Ascending aorta (tissue), 2 donors: ENCODE data around the gene TMIGD3. TPM values are rescaled to one million over a fixed set of nuclear protein-coding genes. Genes with fewer than 3 reads are reported as not detected.

ENCODE experiments used
- DNase-seq, 2 donors: peaks; one replicate each; pipeline ENCODE4 v3.0.0-alpha.2; 2019; ENCODE audit warnings: low spot score in 2 of 2
- H3K27ac ChIP-seq, 2 donors: fragments of 200-600 bp; sonication (generic); one replicate each; pipeline ENCODE4 v1.5.1; 2016 to 2017; ENCODE audit warnings: mild to moderate bottlenecking in 1 of 2
- H3K27me3 ChIP-seq: fragments of 200-600 bp; sonication (generic); one replicate; pipeline ENCODE4 v1.5.1; 2017
- H3K36me3 ChIP-seq, 2 donors: fragments of 200-600 bp; sonication (generic); one replicate each; pipeline ENCODE4 v1.5.1; 2016
- H3K4me1 ChIP-seq, 2 donors: fragments of 200-600 bp; sonication (generic); one replicate each; pipeline ENCODE4 v1.5.1; 2016 to 2017; ENCODE audit warnings: mild to moderate bottlenecking in 1 of 2
- H3K4me3 ChIP-seq, 2 donors: fragments of 200-600 bp; sonication (generic); one replicate each; pipeline ENCODE4 v1.5.1; 2016 to 2017; ENCODE audit warnings: mild to moderate bottlenecking in 1 of 2
- H3K9me3 ChIP-seq, 2 donors: fragments of 200-600 bp; sonication (generic); one replicate each; pipeline ENCODE4 v1.5.1; 2016
- CTCF ChIP-seq, 3 experiments: fragments of 200-600 bp in 2 of 3; fragments of 450-650 bp in 1 of 3; sonication (generic) in 2 of 3; IDR thresholded peaks; one replicate each; pipeline ENCODE4 v1.5.1; 2016 to 2019; ENCODE audit warnings: antibody characterized with exemption in 3 of 3, mild to moderate bottlenecking in 1 of 3, moderate library complexity in 1 of 3
- intact Hi-C: fragments of 100-400 bp; cut with DNase I; formaldehyde crosslinking; loops from one replicate; pipeline ENCODE4 v1.15.1; 2023
- total RNA-seq: library from RNA; depleted of rRNA; stranded (reverse); fragments of >200 nt; gene quantifications from one replicate; pipeline ENCODE4 v1.1.0, GENCODE V29; 2016

TMIGD3 gene
- total RNA-seq, 1 donor from 2014 or later = 2.4 TPM

- H3K9me3 ChIP-seq = no peaks in the 10 kb centered on the region
- peaks cover 9 to 12% of the 10 kb centered on the region in 2 donors for H3K36me3 ChIP-seq
- intact Hi-C loops = no loop called here
- H3K4me1 ChIP-seq = peaks cover 0 to 5% of the 10 kb centered on the region in 2 donors
- H3K4me3 ChIP-seq = peak overlapping the region in 1 of 2 donors; percentile 47
- peak overlapping the region; percentile 57 to 65 for H3K27ac ChIP-seq
- no peak for TF ChIP-seq CTCF (IDR thresholded peaks at IDR 0.05)
- no peak for DNase-seq
- no peaks in the 10 kb centered on the region for H3K27me3 ChIP-seq
Observed at GRCh38 chr1:111474106-111474505, 29.3 kb downstream of the TMIGD3 start.

- H3K27me3 ChIP-seq = no peaks in the 10 kb centered on the region
- DNase-seq = no peak
- intact Hi-C loops = no loop called here
- H3K9me3 ChIP-seq = no peaks in the 10 kb centered on the region
- peak overlapping the region in 1 of 2 donors; percentile 31 for H3K27ac ChIP-seq
- peaks cover 0 to 5% of the 10 kb centered on the region in 2 donors for H3K4me1 ChIP-seq
- H3K4me3 ChIP-seq = no peak overlapping the region
- TF ChIP-seq CTCF (IDR thresholded peaks at IDR 0.05) = no peak
- H3K36me3 ChIP-seq = peaks cover 14 to 34% of the 10 kb centered on the region in 2 donors
Observed at GRCh38 chr1:111471538-111471937, 31.9 kb downstream of the TMIGD3 start.

- H3K9me3 ChIP-seq = no peaks in the 10 kb centered on the region
- H3K4me3 ChIP-seq = no peak overlapping the region
- peak; percentile 60 to 76 for DNase-seq
- no peak for TF ChIP-seq CTCF (IDR thresholded peaks at IDR 0.05)
- H3K4me1 ChIP-seq = peaks cover 0 to 5% of the 10 kb centered on the region in 2 donors
- H3K27ac ChIP-seq = peak overlapping the region in 1 of 2 donors; percentile 23
- H3K27me3 ChIP-seq = no peaks in the 10 kb centered on the region
- H3K36me3 ChIP-seq = peaks cover 14 to 34% of the 10 kb centered on the region in 2 donors
- intact Hi-C loops = no loop called here
Observed at GRCh38 chr1:111471012-111471411, 32.4 kb downstream of the TMIGD3 start.

- H3K36me3 ChIP-seq = peaks cover 14 to 34% of the 10 kb centered on the region in 2 donors
- H3K27ac ChIP-seq = peak overlapping the region in 1 of 2 donors; percentile 23
Observed at GRCh38 chr1:111470596-111470995, 32.8 kb downstream of the TMIGD3 start.

GRCh38 chr1:111469539-111469938 lies 33.9 kb downstream of the TMIGD3 start:
- H3K4me3 ChIP-seq = no peak overlapping the region
- no peak for TF ChIP-seq CTCF (IDR thresholded peaks at IDR 0.05)
- DNase-seq = no peak

More at GRCh38 chr1:111470596-111470995, 32.8 kb downstream of the TMIGD3 start:
- Histone ChIP-seq H3K9me3 (no peaks in the 10 kb centered on the region), H3K4me3 (no peak overlapping the region), H3K4me1 (peaks cover 0 to 5% of the 10 kb centered on the region in 2 donors), H3K27me3 (no peaks in the 10 kb centered on the region)
- DNase-seq = no peak
- intact Hi-C loops = no loop called here
- TF ChIP-seq CTCF (IDR thresholded peaks at IDR 0.05) = no peak

GRCh38 chr1:111468717-111469100 lies 34.7 kb downstream of the TMIGD3 start:
- DNase-seq = no peak
- no peak for TF ChIP-seq CTCF (IDR thresholded peaks at IDR 0.05)
- no peaks in the 10 kb centered on the region for H3K27me3 ChIP-seq
- intact Hi-C loops = no loop called here
- H3K36me3 ChIP-seq = peaks cover 14 to 44% of the 10 kb centered on the region in 2 donors
- no peak overlapping the region for H3K27ac ChIP-seq
- no peak overlapping the region for H3K4me3 ChIP-seq
- H3K4me1 ChIP-seq = no peaks in the 10 kb centered on the region
- no peaks in the 10 kb centered on the region for H3K9me3 ChIP-seq

More at GRCh38 chr1:111469539-111469938, 33.9 kb downstream of the TMIGD3 start:
- intact Hi-C loops = no loop called here
- H3K27ac ChIP-seq = no peak overlapping the region
- peaks cover 0 to 5% of the 10 kb centered on the region in 2 donors for H3K4me1 ChIP-seq
- no peaks in the 10 kb centered on the region for H3K27me3 ChIP-seq
- no peaks in the 10 kb centered on the region for H3K9me3 ChIP-seq
- H3K36me3 ChIP-seq = peaks cover 14 to 40% of the 10 kb centered on the region in 2 donors
